ENCODE measurements around the gene ESRRG. TPM values are rescaled to one million over a fixed set of nuclear protein-coding genes. Genes with fewer than 3 reads are reported as not detected.

ESRRG gene
- total RNA-seq, 4 donors from 2014 or later = 0.13 to 0.76 (median 0.24) TPM

DNA sequence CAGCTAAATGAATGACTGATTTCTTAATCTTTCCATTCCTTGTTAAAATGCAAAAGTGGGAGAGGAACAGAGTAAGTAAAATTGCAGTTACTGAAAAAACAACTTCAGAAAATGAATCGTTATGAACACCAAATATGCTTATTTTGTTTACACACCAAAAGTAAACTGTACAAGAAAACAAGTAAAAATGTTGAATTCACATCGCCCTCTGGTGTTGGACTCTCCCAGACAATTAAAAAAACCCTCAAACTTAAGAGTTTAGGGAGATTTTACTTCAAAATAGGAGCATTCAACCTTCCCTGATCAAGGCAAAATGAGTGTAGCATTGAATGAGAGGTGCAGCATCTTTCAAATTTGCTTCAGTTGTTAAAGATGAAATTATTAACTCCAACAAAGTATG, 19.4 kb upstream of the ESRRG start:
- WGBS, 2 donors = 9 to 35% methylated on average over 2 of the region's 2 CpGs
- no peak for DNase-seq
- intact Hi-C loops (cut with DNase I) = no loop called here

GRCh38 chr1:216740331-216740730, 17.1 kb upstream of the ESRRG start:
- Histone ChIP-seq H3K9me3 (no peaks in the 10 kb centered on the region), H3K27me3 (no peaks in the 10 kb centered on the region), H3K36me3 (no peaks in the 10 kb centered on the region), H3K4me1 (no peaks in the 10 kb centered on the region), H3K4me3 (no peak overlapping the region), H3K27ac (no peak overlapping the region)
- DNase-seq = no peak
- WGBS, 2 donors = 29 to 51% methylated on average over 2 of the region's 2 CpGs
- intact Hi-C loops (cut with DNase I) = no loop called here
- TF ChIP-seq CTCF (IDR thresholded peaks at IDR 0.05) (no peak), POLR2A (IDR thresholded peaks at IDR 0.05) (no peak)

More for the DNA sequence above, 19.4 kb upstream of the ESRRG start:
- no peaks in the 10 kb centered on the region for H3K4me1 ChIP-seq
- H3K9me3 ChIP-seq = no peaks in the 10 kb centered on the region
- no peak overlapping the region for H3K27ac ChIP-seq
- H3K36me3 ChIP-seq = no peaks in the 10 kb centered on the region
- H3K4me3 ChIP-seq = no peak overlapping the region
- TF ChIP-seq CTCF (IDR thresholded peaks at IDR 0.05) (peak in 4 of 6 experiments; percentile 13 to 47 (median 26)), POLR2A (IDR thresholded peaks at IDR 0.05) (no peak)
- no peaks in the 10 kb centered on the region for H3K27me3 ChIP-seq

GRCh38 chr1:216739793-216740192, 16.6 kb upstream of the ESRRG start:
- Histone ChIP-seq H3K4me1 (no peaks in the 10 kb centered on the region), H3K4me3 (no peak overlapping the region), H3K27ac (no peak overlapping the region), H3K9me3 (no peaks in the 10 kb centered on the region), H3K27me3 (no peaks in the 10 kb centered on the region), H3K36me3 (no peaks in the 10 kb centered on the region)
- DNase-seq = no peak
- no peak for TF ChIP-seq CTCF (IDR thresholded peaks at IDR 0.05)
- no peak for TF ChIP-seq POLR2A (IDR thresholded peaks at IDR 0.05)
- 44 to 52% methylated on average over 5 of the region's 5 CpGs for WGBS, 2 donors
- intact Hi-C loops (cut with DNase I) = no loop called here

DNA sequence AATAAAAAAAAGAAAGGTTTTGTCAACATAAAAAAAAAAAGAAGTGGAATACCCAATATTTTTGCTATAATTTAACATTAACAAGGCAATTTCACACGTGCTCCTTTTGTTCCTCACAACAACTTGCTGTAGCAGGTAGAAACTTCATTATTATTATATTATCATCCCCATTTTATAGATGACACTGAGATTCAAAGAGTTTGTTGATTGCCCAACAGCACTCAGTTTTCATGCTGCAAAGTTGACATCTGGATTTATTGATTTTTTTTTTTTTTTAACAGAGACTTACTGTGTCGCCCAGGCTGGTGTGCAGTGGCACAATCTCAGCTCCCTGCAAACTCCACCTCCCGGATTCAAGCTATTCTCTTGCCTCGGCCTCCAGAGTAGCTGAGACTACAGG, 8.9 kb upstream of the ESRRG start:
- Histone ChIP-seq H3K27me3 (no peaks in the 10 kb centered on the region), H3K9me3 (no peaks in the 10 kb centered on the region), H3K4me1 (no peaks in the 10 kb centered on the region), H3K4me3 (no peak overlapping the region), H3K27ac (no peak overlapping the region), H3K36me3 (no peaks in the 10 kb centered on the region)
- WGBS, 2 donors = 77 to 78% methylated on average over 4 of the region's 4 CpGs
- intact Hi-C loops (cut with DNase I) = no loop called here
- DNase-seq = no peak
- TF ChIP-seq POLR2A (IDR thresholded peaks at IDR 0.05) (no peak), CTCF (IDR thresholded peaks at IDR 0.05) (no peak)

DNA sequence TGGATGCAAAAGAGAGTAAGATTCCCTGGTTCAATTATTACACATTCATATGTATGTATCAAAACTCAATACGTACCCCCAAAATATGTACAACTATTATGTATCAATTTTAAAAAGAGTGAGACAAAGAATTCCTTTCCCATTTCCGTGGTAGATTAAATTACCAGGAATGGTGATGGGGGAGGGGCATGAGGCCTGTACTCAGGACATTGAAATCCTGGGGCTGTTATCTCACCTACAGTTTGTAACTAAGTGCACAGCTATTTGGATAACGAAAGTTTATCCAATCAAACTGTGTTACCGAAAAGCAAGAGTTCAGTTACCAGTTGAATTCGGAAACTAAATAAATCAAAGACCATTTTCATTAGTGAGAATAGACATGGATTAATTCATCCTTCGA, 8.3 kb upstream of the ESRRG start:
- Histone ChIP-seq H3K36me3 (no peaks in the 10 kb centered on the region), H3K27me3 (no peaks in the 10 kb centered on the region), H3K4me3 (no peak overlapping the region), H3K27ac (no peak overlapping the region), H3K9me3 (no peaks in the 10 kb centered on the region), H3K4me1 (no peaks in the 10 kb centered on the region)
- no peak for DNase-seq
- TF ChIP-seq POLR2A (IDR thresholded peaks at IDR 0.05) = no peak
- TF ChIP-seq CTCF (IDR thresholded peaks at IDR 0.05) = no peak
- intact Hi-C loops (cut with DNase I) = no loop called here
- 72 to 85% methylated on average over 6 of the region's 6 CpGs for WGBS, 2 donors

Data from esophagus squamous epithelium (tissue), 5 donors.